AG04449 (cell line): ENCODE measurements around the gene LIN9.

ENCODE experiments used
- CTCF ChIA-PET: fragments of 350-600 bp; formaldehyde crosslinking; extraction: SDS; loops from one replicate; lab custom pipeline; 2021; ENCODE audit warnings: antibody characterized with exemption; lab: Yijun Ruan, JAX
- POLR2A ChIA-PET: fragments of 400-600, 350-600 bp; formaldehyde crosslinking; extraction: SDS; loops from one replicate; lab custom pipeline; 2020; ENCODE audit warnings: antibody characterized with exemption, inconsistent platforms; lab: Yijun Ruan, JAX
- DNase-seq: peaks from one replicate; pipeline ENCODE4 v3.0.0-alpha.2; 2010; ENCODE audit warnings: low read depth, low spot score
- H3K4me3 ChIP-seq: 2 replicates; pipeline ENCODE4 v1.5.1; 2011; ENCODE audit warnings: low read depth, mild to moderate bottlenecking, control low read depth, low read length
- TF ChIP-seq, protein P1 (sequence below): IDR thresholded peaks from one replicate; pipeline ENCODE4 v1.5.1; 2011; ENCODE audit warnings: mild to moderate bottlenecking, moderate library complexity, low read length, control low read depth, inconsistent platforms; ENCODE audit not compliant: insufficient read depth; ENCODE audit errors: missing control alignments

Gene LIN9

DNA sequence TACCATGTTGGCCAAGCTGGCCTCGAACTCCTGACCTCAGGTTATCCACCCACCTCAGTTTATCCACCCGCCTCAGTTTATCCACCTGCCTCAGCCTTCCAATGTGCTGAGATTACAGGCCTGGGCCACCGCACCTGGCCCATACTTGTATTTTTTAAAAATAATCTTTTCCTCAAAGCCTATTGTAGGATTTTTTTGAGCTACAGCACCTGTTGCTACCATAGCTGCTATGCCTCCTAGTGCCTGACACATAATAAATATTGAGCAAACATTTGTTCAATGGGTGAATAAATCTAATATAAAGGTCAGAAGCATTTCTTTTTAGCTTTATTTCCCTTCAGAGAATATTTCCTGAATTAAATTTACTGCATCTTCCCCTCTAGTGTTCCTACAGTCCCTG is 106.7 kb downstream of the LIN9 start:
- ChIA-PET POLR2A (no interaction called here), CTCF (interaction anchor here (11.8 kb wide), 1 partner anchor 79 kb away, joined by 282 read pairs; no protein-coding TSS in a partner anchor)
- TF ChIP-seq, protein P1, sequence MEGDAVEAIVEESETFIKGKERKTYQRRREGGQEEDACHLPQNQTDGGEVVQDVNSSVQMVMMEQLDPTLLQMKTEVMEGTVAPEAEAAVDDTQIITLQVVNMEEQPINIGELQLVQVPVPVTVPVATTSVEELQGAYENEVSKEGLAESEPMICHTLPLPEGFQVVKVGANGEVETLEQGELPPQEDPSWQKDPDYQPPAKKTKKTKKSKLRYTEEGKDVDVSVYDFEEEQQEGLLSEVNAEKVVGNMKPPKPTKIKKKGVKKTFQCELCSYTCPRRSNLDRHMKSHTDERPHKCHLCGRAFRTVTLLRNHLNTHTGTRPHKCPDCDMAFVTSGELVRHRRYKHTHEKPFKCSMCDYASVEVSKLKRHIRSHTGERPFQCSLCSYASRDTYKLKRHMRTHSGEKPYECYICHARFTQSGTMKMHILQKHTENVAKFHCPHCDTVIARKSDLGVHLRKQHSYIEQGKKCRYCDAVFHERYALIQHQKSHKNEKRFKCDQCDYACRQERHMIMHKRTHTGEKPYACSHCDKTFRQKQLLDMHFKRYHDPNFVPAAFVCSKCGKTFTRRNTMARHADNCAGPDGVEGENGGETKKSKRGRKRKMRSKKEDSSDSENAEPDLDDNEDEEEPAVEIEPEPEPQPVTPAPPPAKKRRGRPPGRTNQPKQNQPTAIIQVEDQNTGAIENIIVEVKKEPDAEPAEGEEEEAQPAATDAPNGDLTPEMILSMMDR, result no peak
- no peak overlapping the region for H3K4me3 ChIP-seq
- no peak for DNase-seq

GRCh38 chr1:226201029-226201593 is 107.9 kb downstream of the LIN9 start:
- POLR2A ChIA-PET, result no interaction called here
- no peak for DNase-seq
- TF ChIP-seq, protein P1, result peak; percentile 26
- no peak overlapping the region for H3K4me3 ChIP-seq
- CTCF ChIA-PET, result interaction anchor here (0.6 to 11.8 kb wide), 10 partner anchors 9 to 136 kb away, joined by 3 to 282 read pairs (median 4); no protein-coding TSS in a partner anchor

- no peak overlapping the region for H3K4me3 ChIP-seq
- TF ChIP-seq, protein P1, result no peak
- POLR2A ChIA-PET, result no interaction called here
- CTCF ChIA-PET, result interaction anchor here (0.9 to 11.8 kb wide), 9 partner anchors 8 to 135 kb away, joined by 3 to 282 read pairs (median 4); no protein-coding TSS in a partner anchor
- DNase-seq, result no peak
These were observed 109.0 kb downstream of the LIN9 start for GRCh38 chr1:226199971-226200370.

GRCh38 chr1:226195144-226195543 is 113.8 kb downstream of the LIN9 start:
- ChIA-PET POLR2A (interaction anchor here (1.1 kb wide), 1 partner anchor 70 kb away, joined by 3 read pairs; no protein-coding TSS in a partner anchor), CTCF (interaction anchor here (2.8 to 11.8 kb wide), 3 partner anchors 12 to 72 kb away, joined by 18 to 282 read pairs (median 62); no protein-coding TSS in a partner anchor)
- DNase-seq, result no peak
- no peak overlapping the region for H3K4me3 ChIP-seq
- TF ChIP-seq, protein P1, result no peak

DNA sequence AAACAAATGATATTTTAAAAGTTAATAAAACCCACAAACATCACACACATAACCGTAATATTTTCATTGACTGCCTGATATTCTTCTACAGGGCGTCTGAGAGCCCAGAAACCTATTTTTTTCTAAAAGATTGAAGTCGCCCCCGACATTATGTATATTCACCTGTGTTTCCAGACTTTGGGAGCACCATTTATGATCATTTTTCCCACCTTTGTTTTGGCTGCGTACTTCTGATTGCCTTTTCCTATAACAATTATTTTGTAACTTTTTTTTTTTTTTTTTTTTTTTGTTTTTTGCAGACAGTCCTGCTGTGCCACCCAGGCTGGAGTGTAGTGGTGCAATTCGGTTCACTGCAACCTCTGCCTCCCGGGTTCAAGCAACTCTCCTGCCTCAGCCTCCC is 121.6 kb downstream of the LIN9 start:
- ChIA-PET CTCF (interaction anchor here (1.2 kb wide), 2 partner anchors 10 to 62 kb away, joined by 5 to 7 read pairs; no protein-coding TSS in a partner anchor), POLR2A (no interaction called here)
- TF ChIP-seq, protein P1, result no peak
- DNase-seq, result no peak
- H3K4me3 ChIP-seq, result no peak overlapping the region

DNA sequence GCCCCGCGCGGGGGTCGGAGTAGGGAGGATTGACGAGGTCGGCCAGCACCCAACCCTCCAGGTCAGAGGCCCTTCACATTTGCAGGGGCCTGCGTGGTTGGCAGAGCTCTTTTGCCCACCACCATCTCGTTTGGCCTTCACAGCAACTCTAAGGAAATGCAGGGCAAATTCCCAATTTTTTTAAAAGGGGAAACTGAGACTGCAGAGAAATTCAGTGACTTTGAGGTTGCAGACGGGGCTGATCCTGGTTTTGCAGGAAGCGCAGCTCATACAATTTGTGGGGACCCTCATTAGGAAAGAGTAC is 122.0 kb downstream of the LIN9 start:
- DNase-seq, result no peak
- POLR2A ChIA-PET, result no interaction called here
- TF ChIP-seq, protein P1, result no peak
- H3K4me3 ChIP-seq, result peak overlapping the region; percentile 97
- CTCF ChIA-PET, result interaction anchor here (1.2 kb wide), 2 partner anchors 10 to 61 kb away, joined by 5 to 7 read pairs; no protein-coding TSS in a partner anchor
